GM23338 (cell line): Measurements from ENCODE around the gene PTX3. TPM values are rescaled to one million over a fixed set of nuclear protein-coding genes. Genes with fewer than 3 reads are reported as not detected.

Source experiments
- ATAC-seq: fragments of 200-7000 bp; cut with Tn5 transposase; 3 replicates; pipeline ENCODE4 v1.9.1; 2020
- DNase-seq: peaks from one replicate; pipeline ENCODE4 v3.0.0-alpha.2; 2015; ENCODE audit warnings: low spot score
- H2AFZ ChIP-seq: fragments of 200-600 bp; sonication (generic); 2 replicates; pipeline ENCODE4 v1.8.0; 2016; ENCODE audit warnings: antibody characterized with exemption, mild to moderate bottlenecking, moderate library complexity
- H3F3A ChIP-seq: fragments of 200-600 bp; sonication (generic); replicated peaks from 2 replicates; pipeline ENCODE4 v1.8.0; 2017; ENCODE audit warnings: antibody characterized with exemption, mixed run types, low read depth
- H3K27ac ChIP-seq: fragments of 200-600 bp; sonication (generic); 2 replicates; pipeline ENCODE4 v1.6.1; 2016; ENCODE audit warnings: low read depth
- H3K27me3 ChIP-seq: fragments of 200-600 bp; sonication (generic); 2 replicates; pipeline ENCODE4 v1.8.0; 2016; ENCODE audit warnings: mild to moderate bottlenecking, mixed run types, moderate library complexity; ENCODE audit not compliant: insufficient read depth
- H3K36me3 ChIP-seq: fragments of 200-600 bp; sonication (generic); 2 replicates; pipeline ENCODE4 v1.8.0; 2016; ENCODE audit warnings: mild to moderate bottlenecking; ENCODE audit not compliant: insufficient read depth
- H3K4me1 ChIP-seq: fragments of 200-600 bp; sonication (generic); 2 replicates; pipeline ENCODE4 v1.8.0; 2016; ENCODE audit warnings: mild to moderate bottlenecking, moderate library complexity; ENCODE audit not compliant: insufficient read depth
- H3K4me2 ChIP-seq: fragments of 200-600 bp; sonication (generic); 2 replicates; pipeline ENCODE4 v1.7.1; 2017; ENCODE audit warnings: mixed run types
- H3K4me3 ChIP-seq: fragments of 200-600 bp; sonication (generic); 2 replicates; pipeline ENCODE4 v1.6.1; 2016; ENCODE audit warnings: mixed run types
- H3K79me2 ChIP-seq: fragments of 200-600 bp; sonication (generic); replicated peaks from 2 replicates; pipeline ENCODE4 v1.8.0; 2017; ENCODE audit warnings: mild to moderate bottlenecking; ENCODE audit not compliant: insufficient read depth
- H3K9me2 ChIP-seq: fragments of 200-600 bp; sonication (generic); 2 replicates; pipeline ENCODE4 v1.8.0; 2017; ENCODE audit not compliant: insufficient read depth
- H4K20me1 ChIP-seq: fragments of 200-600 bp; sonication (generic); replicated peaks from 2 replicates; pipeline ENCODE4 v1.8.0; 2017; ENCODE audit warnings: mild to moderate bottlenecking; ENCODE audit not compliant: insufficient read depth
- H3K27ac Mint-ChIP-seq: 2 replicates; pipeline ENCODE4 v1.8.0; 2020; ENCODE audit warnings: inconsistent platforms, mild to moderate bottlenecking, moderate library complexity, mixed read lengths
- H3K27me3 Mint-ChIP-seq: 3 replicates; pipeline ENCODE4 v1.8.0; 2022; ENCODE audit warnings: low read depth, mild to moderate bottlenecking, moderate library complexity, mixed read lengths, inconsistent platforms; ENCODE audit not compliant: insufficient read depth, poor library complexity
- H3K36me3 Mint-ChIP-seq: 3 replicates; pipeline ENCODE4 v1.8.0; 2021; ENCODE audit warnings: low read depth, mild to moderate bottlenecking, inconsistent platforms, moderate library complexity, mixed read lengths
- H3K4me1 Mint-ChIP-seq: 3 replicates; pipeline ENCODE4 v1.8.0; 2020; ENCODE audit warnings: mild to moderate bottlenecking, inconsistent platforms, mixed read lengths
- H3K4me3 Mint-ChIP-seq: 3 replicates; pipeline ENCODE4 v1.8.0; 2021; ENCODE audit warnings: moderate library complexity, mild to moderate bottlenecking, inconsistent platforms, mixed read lengths
- H3K9me3 Mint-ChIP-seq: 3 replicates; pipeline ENCODE4 v1.8.0; 2020; ENCODE audit warnings: moderate library complexity, mild to moderate bottlenecking, inconsistent platforms, mixed read lengths
- CTCF ChIP-seq, 2 experiments: fragments of 200-600 bp in 1 of 2; sonication (generic) in 1 of 2; conservative IDR thresholded peaks; 2 replicates each; pipeline versions ENCODE4 v1.5.1 to v1.6.1; 2016 to 2017; ENCODE audit warnings: antibody characterized with exemption in 2 of 2, low read depth in 2 of 2, mild to moderate bottlenecking in 2 of 2, moderate library complexity in 1 of 2
- EZH2 ChIP-seq: fragments of 200-600 bp; sonication (generic); IDR thresholded peaks from one replicate; pipeline ENCODE4 v1.8.0; 2017; ENCODE audit warnings: antibody characterized with exemption, mild to moderate bottlenecking, low read depth; ENCODE audit not compliant: unreplicated experiment
- EZH2phosphoT487 ChIP-seq: fragments of 200-600 bp; sonication (generic); IDR thresholded peaks from one replicate; pipeline ENCODE4 v1.8.1; 2018; ENCODE audit warnings: antibody characterized with exemption; ENCODE audit not compliant: unreplicated experiment
- JUNB ChIP-seq: IDR thresholded peaks from one replicate; pipeline ENCODE4 v1.6.1; 2016; ENCODE audit warnings: antibody characterized with exemption; ENCODE audit not compliant: unreplicated experiment
- NANOG ChIP-seq: IDR thresholded peaks from 2 replicates; pipeline ENCODE4 v1.6.1; 2016; ENCODE audit warnings: antibody characterized with exemption, borderline replicate concordance
- POLR2AphosphoS5 ChIP-seq: IDR thresholded peaks from 2 replicates; pipeline ENCODE4 v1.6.1; 2016; ENCODE audit warnings: antibody characterized with exemption, low read depth
- STAT1 ChIP-seq: IDR thresholded peaks from one replicate; pipeline ENCODE4 v1.6.1; 2016; ENCODE audit warnings: antibody characterized with exemption; ENCODE audit not compliant: unreplicated experiment
- ZNF114 ChIP-seq: fragments of 250-450 bp; sonication (Bioruptor Pico); IDR thresholded peaks from 2 replicates; pipeline ENCODE4 v1.5.0; 2020; ENCODE audit warnings: mild to moderate bottlenecking, moderate library complexity
- ZNF331 ChIP-seq: fragments of 250-450 bp; sonication (Bioruptor Pico); IDR thresholded peaks from 2 replicates; pipeline ENCODE4 v1.5.0; 2020; ENCODE audit warnings: low read depth, mild to moderate bottlenecking, moderate library complexity
- polyA plus RNA-seq: library from polyadenylated mRNA; unstranded; fragments of >200 nt; fragmentation: Nextera tagmentation; extraction: Ambion mirVana; gene quantifications from 2 replicates; pipeline ENCODE4 v1.2.1, GENCODE V29; 2016
- total RNA-seq: library from RNA; depleted of rRNA; stranded (reverse); fragments of >200 nt; shearing (Covaris generic); gene quantifications from 2 replicates; pipeline ENCODE4 v1.2.3, GENCODE V29; 2014
- TF ChIP-seq, protein P1 (sequence below): IDR thresholded peaks from 2 replicates; pipeline ENCODE4 v1.6.1; 2016; ENCODE audit warnings: antibody characterized with exemption
- TF ChIP-seq, protein P2 (sequence below): fragments of 250-450 bp; sonication (Bioruptor Pico); IDR thresholded peaks from 2 replicates; pipeline ENCODE4 v1.5.0; 2020; ENCODE audit warnings: mild to moderate bottlenecking, moderate library complexity

PTX3 gene
- total and polyA plus RNA-seq, 2 experiments from 2014 or later, result 1.2 to 2.4 TPM

- no peak for TF ChIP-seq EZH2phosphoT487
- TF ChIP-seq ZNF114, result no peak
- no peak for TF ChIP-seq CTCF (conservative IDR thresholded peaks at IDR 0.05; ENCODE audit: low read depth in 2 of 2)
- TF ChIP-seq EZH2, result no peak
- TF ChIP-seq NANOG, result no peak
- TF ChIP-seq JUNB, result no peak
- no peak for TF ChIP-seq POLR2AphosphoS5
- TF ChIP-seq STAT1, result no peak
Observed at GRCh38 chr3:157410945-157411344, 25.7 kb upstream of the PTX3 start (continued).

DNA sequence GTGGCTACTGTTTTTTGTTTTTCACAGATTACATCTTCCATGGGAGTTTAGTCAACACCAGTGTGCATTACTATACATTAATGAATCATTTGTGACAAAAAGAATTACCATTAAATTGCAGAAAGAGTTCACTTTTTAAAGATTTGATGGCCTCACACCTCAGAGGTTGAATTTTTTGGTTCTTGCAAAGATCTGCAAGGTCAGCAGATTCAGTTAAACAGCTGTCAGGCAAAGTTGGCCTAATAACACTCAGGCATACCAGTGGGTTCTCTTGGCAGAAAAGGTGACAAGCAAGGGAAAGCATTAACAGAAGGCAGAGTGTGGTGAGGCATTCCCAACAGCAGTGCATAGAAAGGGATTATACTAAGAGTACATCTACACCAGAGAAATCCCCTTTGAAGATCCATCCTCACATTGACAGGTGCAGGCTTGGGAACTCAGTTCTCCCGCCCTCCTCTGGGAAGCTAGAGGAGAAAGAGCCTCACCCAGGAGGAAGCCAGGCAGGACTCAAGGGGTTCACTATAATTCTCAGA lies 24.3 kb upstream of the PTX3 start:
- Histone ChIP-seq H4K20me1 (no peaks in the 10 kb centered on the region), H3K4me3 (no peak overlapping the region), H3F3A (no peaks in the 10 kb centered on the region), H3K4me1 (no peaks in the 10 kb centered on the region), H3K4me2 (no peak overlapping the region), H3K9me2 (0 out of 2 replicates have a peak, but pooled peaks cover 4% of the 10 kb centered on the region), H3K36me3 (no peaks in the 10 kb centered on the region), H2AFZ (no peak overlapping the region), H3K79me2 (no peaks in the 10 kb centered on the region), H3K27me3 (no peaks in the 10 kb centered on the region), H3K27ac (no peak overlapping the region)
- no peak overlapping the region for H3K4me3 Mint-ChIP-seq
- H3K36me3 Mint-ChIP-seq, result peaks cover 6% of the 10 kb centered on the region; the same call in 1 of the 3 replicates
- H3K4me1 Mint-ChIP-seq, result peaks cover 6% of the 10 kb centered on the region
- ATAC-seq, result no peak
- DNase-seq, result no peak
- no peaks in the 10 kb centered on the region for H3K27me3 Mint-ChIP-seq
- no peaks in the 10 kb centered on the region for H3K9me3 Mint-ChIP-seq
- H3K27ac Mint-ChIP-seq, result no peak overlapping the region
- TF ChIP-seq EZH2phosphoT487, result no peak
- no peak for TF ChIP-seq STAT1
- TF ChIP-seq, protein P1, sequence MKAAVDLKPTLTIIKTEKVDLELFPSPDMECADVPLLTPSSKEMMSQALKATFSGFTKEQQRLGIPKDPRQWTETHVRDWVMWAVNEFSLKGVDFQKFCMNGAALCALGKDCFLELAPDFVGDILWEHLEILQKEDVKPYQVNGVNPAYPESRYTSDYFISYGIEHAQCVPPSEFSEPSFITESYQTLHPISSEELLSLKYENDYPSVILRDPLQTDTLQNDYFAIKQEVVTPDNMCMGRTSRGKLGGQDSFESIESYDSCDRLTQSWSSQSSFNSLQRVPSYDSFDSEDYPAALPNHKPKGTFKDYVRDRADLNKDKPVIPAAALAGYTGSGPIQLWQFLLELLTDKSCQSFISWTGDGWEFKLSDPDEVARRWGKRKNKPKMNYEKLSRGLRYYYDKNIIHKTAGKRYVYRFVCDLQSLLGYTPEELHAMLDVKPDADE, result no peak
- no peak for TF ChIP-seq POLR2AphosphoS5
- TF ChIP-seq, protein P2, sequence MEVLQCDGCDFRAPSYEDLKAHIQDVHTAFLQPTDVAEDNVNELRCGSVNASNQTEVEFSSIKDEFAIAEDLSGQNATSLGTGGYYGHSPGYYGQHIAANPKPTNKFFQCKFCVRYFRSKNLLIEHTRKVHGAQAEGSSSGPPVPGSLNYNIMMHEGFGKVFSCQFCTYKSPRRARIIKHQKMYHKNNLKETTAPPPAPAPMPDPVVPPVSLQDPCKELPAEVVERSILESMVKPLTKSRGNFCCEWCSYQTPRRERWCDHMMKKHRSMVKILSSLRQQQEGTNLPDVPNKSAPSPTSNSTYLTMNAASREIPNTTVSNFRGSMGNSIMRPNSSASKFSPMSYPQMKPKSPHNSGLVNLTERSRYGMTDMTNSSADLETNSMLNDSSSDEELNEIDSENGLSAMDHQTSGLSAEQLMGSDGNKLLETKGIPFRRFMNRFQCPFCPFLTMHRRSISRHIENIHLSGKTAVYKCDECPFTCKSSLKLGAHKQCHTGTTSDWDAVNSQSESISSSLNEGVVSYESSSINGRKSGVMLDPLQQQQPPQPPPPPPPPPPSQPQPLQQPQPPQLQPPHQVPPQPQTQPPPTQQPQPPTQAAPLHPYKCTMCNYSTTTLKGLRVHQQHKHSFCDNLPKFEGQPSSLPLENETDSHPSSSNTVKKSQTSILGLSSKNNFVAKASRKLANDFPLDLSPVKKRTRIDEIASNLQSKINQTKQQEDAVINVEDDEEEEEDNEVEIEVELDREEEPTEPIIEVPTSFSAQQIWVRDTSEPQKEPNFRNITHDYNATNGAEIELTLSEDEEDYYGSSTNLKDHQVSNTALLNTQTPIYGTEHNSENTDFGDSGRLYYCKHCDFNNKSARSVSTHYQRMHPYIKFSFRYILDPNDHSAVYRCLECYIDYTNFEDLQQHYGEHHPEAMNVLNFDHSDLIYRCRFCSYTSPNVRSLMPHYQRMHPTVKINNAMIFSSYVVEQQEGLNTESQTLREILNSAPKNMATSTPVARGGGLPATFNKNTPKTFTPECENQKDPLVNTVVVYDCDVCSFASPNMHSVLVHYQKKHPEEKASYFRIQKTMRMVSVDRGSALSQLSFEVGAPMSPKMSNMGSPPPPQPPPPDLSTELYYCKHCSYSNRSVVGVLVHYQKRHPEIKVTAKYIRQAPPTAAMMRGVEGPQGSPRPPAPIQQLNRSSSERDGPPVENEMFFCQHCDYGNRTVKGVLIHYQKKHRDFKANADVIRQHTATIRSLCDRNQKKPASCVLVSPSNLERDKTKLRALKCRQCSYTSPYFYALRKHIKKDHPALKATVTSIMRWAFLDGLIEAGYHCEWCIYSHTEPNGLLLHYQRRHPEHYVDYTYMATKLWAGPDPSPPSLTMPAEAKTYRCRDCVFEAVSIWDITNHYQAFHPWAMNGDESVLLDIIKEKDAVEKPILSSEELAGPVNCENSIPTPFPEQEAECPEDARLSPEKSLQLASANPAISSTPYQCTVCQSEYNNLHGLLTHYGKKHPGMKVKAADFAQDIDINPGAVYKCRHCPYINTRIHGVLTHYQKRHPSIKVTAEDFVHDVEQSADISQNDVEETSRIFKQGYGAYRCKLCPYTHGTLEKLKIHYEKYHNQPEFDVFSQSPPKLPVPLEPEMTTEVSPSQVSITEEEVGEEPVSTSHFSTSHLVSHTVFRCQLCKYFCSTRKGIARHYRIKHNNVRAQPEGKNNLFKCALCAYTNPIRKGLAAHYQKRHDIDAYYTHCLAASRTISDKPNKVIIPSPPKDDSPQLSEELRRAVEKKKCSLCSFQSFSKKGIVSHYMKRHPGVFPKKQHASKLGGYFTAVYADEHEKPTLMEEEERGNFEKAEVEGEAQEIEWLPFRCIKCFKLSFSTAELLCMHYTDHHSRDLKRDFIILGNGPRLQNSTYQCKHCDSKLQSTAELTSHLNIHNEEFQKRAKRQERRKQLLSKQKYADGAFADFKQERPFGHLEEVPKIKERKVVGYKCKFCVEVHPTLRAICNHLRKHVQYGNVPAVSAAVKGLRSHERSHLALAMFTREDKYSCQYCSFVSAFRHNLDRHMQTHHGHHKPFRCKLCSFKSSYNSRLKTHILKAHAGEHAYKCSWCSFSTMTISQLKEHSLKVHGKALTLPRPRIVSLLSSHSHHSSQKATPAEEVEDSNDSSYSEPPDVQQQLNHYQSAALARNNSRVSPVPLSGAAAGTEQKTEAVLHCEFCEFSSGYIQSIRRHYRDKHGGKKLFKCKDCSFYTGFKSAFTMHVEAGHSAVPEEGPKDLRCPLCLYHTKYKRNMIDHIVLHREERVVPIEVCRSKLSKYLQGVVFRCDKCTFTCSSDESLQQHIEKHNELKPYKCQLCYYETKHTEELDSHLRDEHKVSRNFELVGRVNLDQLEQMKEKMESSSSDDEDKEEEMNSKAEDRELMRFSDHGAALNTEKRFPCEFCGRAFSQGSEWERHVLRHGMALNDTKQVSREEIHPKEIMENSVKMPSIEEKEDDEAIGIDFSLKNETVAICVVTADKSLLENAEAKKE (CRISPR knock-in tag), result no peak
- no peak for TF ChIP-seq NANOG
- no peak for TF ChIP-seq ZNF114
- TF ChIP-seq ZNF331 (CRISPR knock-in tag), result no peak
- TF ChIP-seq JUNB, result no peak
- TF ChIP-seq CTCF (conservative IDR thresholded peaks at IDR 0.05; ENCODE audit: low read depth in 2 of 2), result no peak
- no peak for TF ChIP-seq EZH2
